DMS79 treated with DMSO at 0.1 percent for 48 hours (cell line): ENCODE data around the gene SLC32A1.

Source experiments
- DNase-seq: peaks from one replicate; lab custom pipeline; 2025; lab: John Stamatoyannopoulos, UW

Gene SLC32A1

GRCh38 chr20:38752029-38752428 is 27.7 kb downstream of the SLC32A1 start:
- no peak for DNase-seq

GRCh38 chr20:38754924-38755323 is 30.6 kb downstream of the SLC32A1 start:
- DNase-seq: no peak

- no peak for DNase-seq
Measured at GRCh38 chr20:38755324-38755910, 31.1 kb downstream of the SLC32A1 start.

GRCh38 chr20:38757145-38757775 is 33.0 kb downstream of the SLC32A1 start:
- no peak for DNase-seq

GRCh38 chr20:38759106-38759505 is 34.8 kb downstream of the SLC32A1 start:
- no peak for DNase-seq

GRCh38 chr20:38760978-38761377 is 36.7 kb downstream of the SLC32A1 start:
- no peak for DNase-seq

GRCh38 chr20:38762174-38762573 is 37.9 kb downstream of the SLC32A1 start:
- no peak for DNase-seq

GRCh38 chr20:38763616-38764015 is 39.3 kb downstream of the SLC32A1 start:
- DNase-seq: no peak

GRCh38 chr20:38764567-38765318 is 40.5 kb downstream of the SLC32A1 start:
- DNase-seq: no peak

GRCh38 chr20:38766071-38766470 is 41.8 kb downstream of the SLC32A1 start:
- DNase-seq: no peak

- no peak for DNase-seq
Measured at GRCh38 chr20:38769376-38770295, 45.4 kb downstream of the SLC32A1 start.

GRCh38 chr20:38770546-38770945 is 46.3 kb downstream of the SLC32A1 start:
- no peak for DNase-seq

GRCh38 chr20:38770970-38771369 is 46.7 kb downstream of the SLC32A1 start:
- no peak for DNase-seq

GRCh38 chr20:38771621-38772020 is 47.3 kb downstream of the SLC32A1 start:
- no peak for DNase-seq

GRCh38 chr20:38774167-38774566 is 49.9 kb downstream of the SLC32A1 start:
- DNase-seq: no peak

GRCh38 chr20:38776363-38776762 is 52.1 kb downstream of the SLC32A1 start:
- no peak for DNase-seq
